GM13976 (cell line): ENCODE results near the gene RAD51B.

Experiments
- DNase-seq: peaks from one replicate; pipeline ENCODE4 v3.0.0; 2012; ENCODE audit warnings: low spot score
- in situ Hi-C: fragments of 300-500 bp; cut with MboI; formaldehyde crosslinking; loops from one replicate; pipeline ENCODE4 v1.12.0; 2022; ENCODE audit warnings: low sequenced_read_pairs, mixed read lengths, inconsistent platforms; ENCODE audit not compliant: unreplicated experiment
- TF ChIP-seq, protein P1 (sequence below): IDR thresholded peaks from 2 replicates; pipeline ENCODE4 v1.5.1; 2012; ENCODE audit warnings: borderline replicate concordance, mild to moderate bottlenecking; ENCODE audit not compliant: insufficient read depth; ENCODE audit errors: extremely low read depth, missing control alignments, control extremely low read depth

Gene RAD51B

DNA sequence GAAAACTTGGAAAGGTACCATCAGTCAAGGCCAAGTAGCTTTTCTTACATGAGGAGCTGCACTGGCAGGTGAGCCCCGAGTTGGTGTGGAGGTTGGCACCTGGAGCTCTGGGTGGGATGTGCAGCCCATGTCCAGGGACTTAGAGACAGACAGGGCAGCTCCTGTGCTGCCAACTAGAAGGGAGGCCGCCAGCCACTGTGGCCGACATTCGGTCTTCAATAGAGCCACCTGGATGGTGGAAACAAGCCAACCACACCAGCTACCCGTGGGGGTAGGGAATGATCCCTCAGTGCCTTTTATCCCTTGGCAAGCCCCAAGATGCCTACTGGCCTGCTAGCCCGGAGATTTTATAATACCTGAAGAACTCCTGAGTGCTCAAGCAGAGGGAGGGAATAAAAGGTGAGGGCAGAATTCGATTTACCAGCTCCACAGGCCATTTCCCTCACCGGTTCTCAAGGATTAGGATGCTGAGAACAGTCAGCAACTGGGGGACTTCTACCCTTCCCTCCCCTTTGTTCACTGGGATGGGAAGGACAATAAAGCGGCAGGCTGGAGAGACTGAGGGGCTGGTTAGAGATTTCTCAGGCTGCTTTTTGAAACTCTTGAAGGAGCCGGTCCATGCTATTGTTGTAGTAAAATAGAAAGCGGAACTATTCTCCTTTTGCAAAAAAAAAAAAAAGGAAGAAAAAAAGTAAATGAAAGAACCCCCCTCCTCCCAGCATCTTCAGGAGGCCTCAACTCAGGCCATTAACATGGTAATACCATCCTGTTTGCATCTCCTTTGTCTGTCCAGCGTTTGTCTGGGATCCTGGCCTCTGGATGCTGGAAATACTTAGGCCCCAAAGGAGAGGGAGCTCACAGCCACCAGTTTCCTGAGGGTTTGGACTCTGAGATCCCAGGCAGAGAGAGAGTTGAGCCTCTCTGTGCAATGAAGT lies 651.7 kb downstream of the RAD51B start:
- in situ Hi-C loops: no loop called here
- DNase-seq: peak; percentile 61
- TF ChIP-seq, protein P1, sequence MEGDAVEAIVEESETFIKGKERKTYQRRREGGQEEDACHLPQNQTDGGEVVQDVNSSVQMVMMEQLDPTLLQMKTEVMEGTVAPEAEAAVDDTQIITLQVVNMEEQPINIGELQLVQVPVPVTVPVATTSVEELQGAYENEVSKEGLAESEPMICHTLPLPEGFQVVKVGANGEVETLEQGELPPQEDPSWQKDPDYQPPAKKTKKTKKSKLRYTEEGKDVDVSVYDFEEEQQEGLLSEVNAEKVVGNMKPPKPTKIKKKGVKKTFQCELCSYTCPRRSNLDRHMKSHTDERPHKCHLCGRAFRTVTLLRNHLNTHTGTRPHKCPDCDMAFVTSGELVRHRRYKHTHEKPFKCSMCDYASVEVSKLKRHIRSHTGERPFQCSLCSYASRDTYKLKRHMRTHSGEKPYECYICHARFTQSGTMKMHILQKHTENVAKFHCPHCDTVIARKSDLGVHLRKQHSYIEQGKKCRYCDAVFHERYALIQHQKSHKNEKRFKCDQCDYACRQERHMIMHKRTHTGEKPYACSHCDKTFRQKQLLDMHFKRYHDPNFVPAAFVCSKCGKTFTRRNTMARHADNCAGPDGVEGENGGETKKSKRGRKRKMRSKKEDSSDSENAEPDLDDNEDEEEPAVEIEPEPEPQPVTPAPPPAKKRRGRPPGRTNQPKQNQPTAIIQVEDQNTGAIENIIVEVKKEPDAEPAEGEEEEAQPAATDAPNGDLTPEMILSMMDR: no peak

DNA sequence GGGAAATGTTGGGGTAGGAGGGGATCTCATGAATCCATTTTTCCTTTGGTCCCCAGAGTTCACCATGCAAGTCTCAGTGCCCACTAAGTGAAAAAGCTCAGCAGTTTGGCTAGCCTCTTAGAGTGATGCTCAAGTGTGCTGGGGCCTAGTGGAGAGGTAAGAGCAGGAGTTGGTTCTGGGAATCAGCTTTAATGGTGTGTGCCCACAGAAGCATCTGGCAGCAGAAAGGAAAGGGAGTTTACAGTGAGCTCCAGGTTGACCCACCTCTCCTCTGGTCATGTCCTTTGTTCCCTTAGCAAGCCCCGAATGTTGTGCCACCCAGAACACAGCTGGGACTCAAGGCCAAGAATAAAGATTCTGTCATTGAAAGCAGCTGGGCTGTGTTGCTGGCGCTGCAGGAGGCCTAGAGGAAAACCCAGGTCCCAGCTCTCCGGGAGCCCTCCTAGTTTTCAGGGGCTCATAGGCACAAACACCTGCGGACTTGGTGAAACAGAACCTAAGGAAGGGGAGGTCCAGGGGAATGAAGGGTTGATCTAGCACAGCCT lies 652.5 kb downstream of the RAD51B start:
- TF ChIP-seq, protein P1: no peak
- no peak for DNase-seq
- in situ Hi-C loops: no loop called here

DNA sequence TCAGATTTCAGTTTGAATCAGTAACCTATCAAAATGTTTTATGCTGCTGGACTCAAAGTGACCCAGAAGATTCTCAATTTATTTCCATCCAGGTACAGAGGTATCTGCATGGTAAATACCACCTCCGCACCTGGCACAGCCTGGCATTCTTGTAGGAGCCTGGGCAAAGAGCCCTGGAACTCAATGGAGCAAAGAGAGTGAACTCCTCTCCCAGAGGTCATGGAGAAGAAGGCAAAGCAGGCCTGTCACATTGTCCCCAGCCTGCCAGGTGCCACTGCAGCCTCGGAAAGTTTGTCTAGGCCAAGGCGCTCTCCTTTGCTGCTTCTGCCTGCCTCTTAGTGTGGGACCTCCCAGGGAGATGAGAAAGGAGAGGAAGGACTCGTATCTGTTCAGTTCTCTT lies 653.5 kb downstream of the RAD51B start:
- TF ChIP-seq, protein P1: no peak
- DNase-seq: no peak
- in situ Hi-C loops: no loop called here

DNA sequence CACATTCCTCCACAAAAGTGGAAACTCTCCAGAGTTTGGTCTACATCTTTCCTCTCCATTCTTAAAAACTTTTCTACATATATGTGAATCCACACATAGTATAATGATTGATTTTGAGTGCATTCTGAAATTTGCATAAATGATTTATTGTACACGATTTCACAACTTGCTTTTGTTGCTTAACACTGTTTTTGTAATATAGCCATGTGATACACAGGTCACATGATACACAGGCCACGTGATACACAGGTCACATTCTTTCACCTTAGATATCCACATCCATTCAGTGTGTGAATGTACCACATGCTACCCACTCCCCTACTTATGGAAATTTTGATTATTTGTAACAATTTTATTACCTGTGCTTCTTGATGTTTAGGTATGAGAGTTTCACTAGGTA lies 654.2 kb downstream of the RAD51B start:
- no peak for DNase-seq
- in situ Hi-C loops: no loop called here
- TF ChIP-seq, protein P1: no peak

DNA sequence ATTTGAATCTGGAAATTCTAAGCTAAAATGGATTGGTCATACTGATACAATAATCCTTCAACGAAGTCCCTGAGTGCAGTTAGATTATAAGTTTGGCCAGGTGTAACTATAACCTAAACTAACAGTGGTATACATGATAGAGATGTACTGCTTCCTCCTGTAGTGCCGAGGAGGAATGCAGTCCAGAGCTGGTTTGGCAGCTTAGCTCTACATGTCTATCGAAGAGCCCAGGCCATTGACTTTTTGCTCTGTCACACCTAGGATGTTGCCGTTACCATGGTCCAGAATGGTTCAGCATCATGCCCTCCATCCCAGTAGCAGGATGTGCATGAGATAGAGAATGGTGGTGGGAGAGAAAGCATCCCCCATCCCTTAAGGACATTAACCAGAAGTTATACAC lies 655.2 kb downstream of the RAD51B start:
- TF ChIP-seq, protein P1: no peak
- no peak for DNase-seq
- in situ Hi-C loops: no loop called here

DNA sequence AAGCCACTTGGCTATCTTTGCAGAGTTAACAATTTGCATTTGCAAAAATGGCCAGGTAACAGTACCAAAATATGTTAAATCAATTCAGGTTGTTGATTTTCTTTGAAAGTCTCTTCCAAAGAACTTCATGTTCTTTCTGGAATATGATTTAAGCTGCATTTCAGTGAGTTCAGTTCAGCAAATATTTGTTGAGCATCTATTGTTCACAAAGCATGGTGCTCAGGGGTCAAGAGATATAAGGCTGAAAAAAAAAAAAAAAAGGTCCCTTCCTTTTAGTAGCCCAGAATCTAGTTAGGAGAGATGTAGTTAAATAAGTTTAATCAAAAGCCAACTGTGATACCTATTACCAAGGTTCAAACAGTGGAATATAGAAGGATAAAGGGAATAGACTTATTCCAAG lies 656.2 kb downstream of the RAD51B start:
- TF ChIP-seq, protein P1: no peak
- in situ Hi-C loops: no loop called here
- DNase-seq: no peak
